Brain pericyte (primary cell): ENCODE results near the gene KIF5C.
A peak's percentile ranks its signal among the peaks of the same experiment; 100 is the strongest.

Experiments
- DNase-seq: peaks from one replicate; pipeline ENCODE4 v3.0.0-alpha.2; 2012; ENCODE audit warnings: low read depth, low spot score

KIF5C gene

DNA sequence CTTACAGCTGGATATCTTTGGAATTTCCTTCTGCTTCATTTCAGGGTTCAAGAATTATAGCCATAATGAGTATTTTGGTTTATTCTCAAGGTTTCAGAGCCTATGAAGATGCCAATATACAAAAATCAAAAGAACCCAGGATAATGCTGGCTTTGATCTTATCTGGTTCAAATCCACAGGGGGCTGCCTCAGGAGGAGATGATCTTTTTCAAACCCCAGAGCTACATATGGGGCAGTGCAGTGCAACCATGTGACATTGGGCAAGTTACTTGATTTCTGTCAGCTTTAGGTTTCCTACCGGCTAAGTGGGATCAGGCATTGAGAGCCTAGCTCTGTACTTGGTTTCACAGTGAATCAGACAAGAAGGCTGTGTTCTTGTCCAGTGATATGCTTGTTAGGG, 140.5 kb downstream of the KIF5C start:
- DNase-seq: no peak

- DNase-seq: no peak
These were observed 141.0 kb downstream of the KIF5C start for GRCh38 chr2:149015926-149016563.

DNA sequence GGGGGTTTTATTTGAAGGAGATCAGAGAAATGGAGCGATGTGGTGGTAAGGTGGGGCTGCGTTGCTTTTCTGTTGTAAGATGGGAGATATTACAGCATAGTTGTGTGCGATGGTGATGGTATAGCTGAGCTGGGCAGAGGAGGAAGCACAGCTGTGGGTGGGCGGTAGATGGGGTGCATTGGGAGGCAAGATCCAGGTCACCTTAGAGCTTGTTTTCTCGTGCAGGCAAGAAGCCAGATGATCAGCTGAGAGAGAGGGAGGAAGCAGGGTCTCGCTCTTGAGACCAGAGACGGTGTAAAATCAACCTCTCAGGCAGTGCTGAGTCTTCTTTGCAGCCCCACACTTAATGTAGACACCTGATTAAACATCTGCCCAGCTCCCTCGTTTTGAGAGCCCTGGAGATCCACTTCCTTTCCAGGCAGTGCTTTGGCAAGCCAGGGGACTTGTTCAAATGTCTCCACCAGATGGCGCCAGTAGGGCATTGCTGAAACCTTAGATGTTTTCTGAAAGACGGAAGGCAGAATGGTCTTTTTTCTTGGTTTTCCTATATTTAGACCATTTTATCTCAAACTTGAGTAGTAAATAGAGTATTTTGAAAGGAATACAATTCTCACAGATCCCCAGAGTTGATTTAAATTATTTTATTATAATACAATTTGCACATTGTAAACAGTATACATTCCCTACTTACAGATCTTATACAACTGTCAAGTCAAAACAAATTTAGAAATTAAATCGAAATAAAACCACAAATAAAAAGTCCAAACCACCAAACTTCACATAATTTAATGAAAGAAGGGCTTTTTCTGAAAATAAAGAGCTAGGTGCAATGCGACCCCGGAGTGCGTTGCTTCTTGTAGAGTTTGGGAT, 142.3 kb downstream of the KIF5C start:
- peak; percentile 13 for DNase-seq

GRCh38 chr2:149018981-149019380, 144.0 kb downstream of the KIF5C start:
- no peak for DNase-seq

GRCh38 chr2:149019768-149020167, 144.7 kb downstream of the KIF5C start:
- DNase-seq: no peak

DNA sequence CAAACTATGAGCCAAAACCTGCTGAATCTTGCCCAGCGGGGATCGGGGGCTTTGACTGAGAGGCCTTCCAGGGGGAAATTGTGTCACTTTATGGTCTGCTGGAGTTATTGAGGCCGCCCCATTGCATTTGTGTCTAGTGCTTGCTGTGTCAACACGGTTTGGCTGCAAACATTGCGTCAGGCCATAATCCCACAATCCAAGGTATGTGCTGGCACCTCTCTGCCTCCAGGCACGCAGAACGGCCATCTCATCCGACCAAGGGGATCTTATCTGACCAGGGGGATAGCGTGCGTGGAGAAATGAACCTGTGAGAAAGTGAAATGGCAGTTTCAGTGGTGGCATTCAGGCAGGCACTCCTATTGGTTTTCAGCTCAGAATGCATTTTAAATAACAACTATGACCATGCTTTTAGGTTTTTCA, 145.4 kb downstream of the KIF5C start:
- DNase-seq: no peak

DNA sequence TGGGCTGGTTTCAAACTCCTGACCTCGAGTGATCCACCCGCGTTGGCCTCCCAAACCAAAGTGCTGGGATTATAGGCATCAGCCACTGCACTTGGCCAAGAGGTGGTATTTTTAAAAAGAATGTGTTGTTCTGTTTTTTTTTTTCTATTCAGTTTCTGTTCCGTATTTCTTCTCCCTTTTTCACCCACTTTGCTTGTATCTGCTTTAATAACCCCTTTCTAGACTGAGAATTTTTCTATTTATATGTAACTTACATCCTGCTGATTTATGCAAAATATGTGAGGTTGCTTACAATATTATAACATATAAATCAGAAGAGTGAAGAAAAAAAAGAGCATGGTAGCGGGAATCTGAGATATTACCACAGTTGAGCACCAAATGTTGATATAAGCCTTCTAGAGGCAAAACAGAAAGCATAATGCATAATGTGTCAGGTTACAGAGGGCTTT, 146.3 kb downstream of the KIF5C start:
- no peak for DNase-seq

DNA sequence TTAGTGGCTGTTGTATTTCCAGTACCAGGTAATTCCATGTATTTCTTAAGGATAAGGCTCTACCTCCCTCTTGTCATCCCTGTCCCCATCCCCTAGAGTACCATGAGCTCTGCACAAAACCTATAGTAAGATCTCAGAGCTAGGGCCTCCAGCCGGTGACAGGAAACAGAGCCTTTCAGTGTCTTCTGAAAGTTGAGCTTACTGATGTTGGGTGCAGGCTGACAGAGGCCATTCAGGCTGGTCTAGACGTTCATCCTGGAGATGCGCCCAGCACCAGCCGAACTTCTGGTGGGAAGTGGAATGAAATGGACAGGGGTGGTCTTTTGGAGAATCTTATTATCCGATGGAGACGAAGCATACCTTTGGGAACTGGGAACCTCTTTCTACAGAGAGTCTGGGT, 146.7 kb downstream of the KIF5C start:
- DNase-seq: no peak

GRCh38 chr2:149023091-149023490, 148.1 kb downstream of the KIF5C start:
- no peak for DNase-seq

DNA sequence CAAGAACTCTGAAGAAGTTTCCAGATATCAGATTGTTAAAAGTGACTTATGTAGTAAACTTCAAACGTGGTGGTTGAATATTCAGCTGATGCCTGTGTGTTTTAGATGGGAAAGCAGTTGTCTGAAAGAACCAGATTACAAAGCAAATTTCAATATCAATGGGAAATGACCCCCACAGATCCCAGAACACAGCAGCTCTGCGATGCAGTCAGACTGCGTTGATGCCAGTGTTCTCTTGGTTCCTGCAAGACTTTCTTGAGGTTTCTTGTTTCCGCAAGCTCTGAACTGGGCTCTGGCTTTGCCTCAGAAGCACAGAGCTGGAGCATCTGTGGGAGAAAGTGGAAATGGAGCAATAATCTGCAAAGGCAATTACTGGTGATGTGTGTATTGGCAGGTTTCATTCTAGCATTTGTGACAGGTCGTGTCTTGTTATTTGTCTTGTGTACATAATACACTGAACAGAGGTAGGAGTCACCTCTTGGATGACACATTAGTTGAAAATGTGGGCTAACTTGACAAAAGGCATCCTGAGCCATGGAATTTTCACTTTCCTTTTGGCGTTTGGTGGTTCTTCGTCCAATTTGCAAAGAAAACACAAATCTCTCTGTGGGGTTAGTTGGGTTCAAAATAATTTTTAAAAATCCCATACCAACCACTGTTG, 152.7 kb downstream of the KIF5C start:
- no peak for DNase-seq

DNA sequence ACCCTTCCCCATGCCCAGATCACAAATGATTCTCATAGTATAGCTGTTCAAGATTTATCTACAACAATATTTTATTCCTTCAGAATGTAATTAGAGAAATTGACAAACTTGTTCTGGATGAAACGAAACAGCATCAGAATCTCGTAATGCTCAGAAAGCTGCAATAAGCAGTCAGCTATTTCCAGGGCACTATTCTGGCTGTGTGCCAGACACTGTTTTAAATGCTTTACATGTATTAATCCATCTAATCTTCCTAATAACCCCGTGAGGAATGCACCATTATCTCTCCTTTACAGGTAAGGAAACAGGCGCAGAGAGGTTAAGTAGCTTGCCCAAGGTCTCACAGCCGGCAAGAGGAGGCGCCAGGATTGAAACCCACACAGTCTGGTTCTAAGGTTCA, 153.3 kb downstream of the KIF5C start:
- DNase-seq: no peak

DNA sequence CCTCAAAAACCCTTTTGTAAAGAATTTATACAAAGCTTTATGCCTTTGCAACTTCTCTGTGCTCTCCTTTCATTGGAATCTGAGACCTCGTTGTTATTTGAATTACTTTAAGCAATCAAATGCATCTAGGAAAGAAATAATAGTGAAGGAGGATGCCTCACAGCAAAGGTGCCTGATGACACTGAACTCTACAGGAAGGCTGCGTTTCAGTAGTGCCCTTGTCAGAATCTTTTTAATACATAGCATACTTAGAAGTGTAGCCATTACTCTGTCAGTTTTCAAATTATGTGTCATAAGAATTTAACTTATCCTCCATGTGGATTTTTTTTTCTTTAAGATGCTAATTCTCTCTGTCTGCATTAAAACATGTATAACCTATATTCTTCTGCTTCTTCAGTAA, 153.9 kb downstream of the KIF5C start:
- no peak for DNase-seq

DNA sequence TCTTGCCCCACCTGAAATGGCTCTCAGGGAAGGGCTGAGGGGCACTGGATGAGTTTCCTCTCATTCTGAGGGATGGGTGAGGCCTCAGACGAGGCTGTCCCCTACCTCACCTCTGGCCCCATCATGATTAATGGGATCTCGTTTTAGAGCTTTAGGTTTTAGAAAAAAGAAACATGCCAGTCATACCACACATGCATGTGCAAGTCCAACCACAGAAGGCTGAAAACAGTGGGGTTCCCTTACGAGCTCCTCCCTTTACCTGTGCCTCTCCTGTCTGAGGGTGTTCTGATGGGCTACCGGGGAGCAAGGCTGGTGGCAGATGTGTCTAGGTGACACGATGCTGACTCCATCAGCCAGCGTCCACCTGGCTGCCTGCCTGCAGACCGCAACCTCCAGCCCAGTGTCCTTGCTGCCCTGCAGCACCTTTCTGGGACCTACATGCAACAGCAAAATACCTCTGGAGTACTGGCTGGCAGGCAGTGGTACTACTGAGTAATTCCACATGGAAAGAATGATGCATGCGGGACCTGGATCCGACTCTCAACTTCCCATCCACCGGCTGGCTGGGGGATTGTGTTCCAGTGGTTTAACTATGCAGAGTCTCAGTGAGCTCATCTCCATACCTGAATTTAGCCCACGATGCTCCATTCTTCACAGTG, 154.4 kb downstream of the KIF5C start:
- no peak for DNase-seq

GRCh38 chr2:149031396-149031795, 156.4 kb downstream of the KIF5C start:
- DNase-seq: no peak

- no peak for DNase-seq
These were observed 158.7 kb downstream of the KIF5C start for GRCh38 chr2:149033716-149034115.

GRCh38 chr2:149034406-149034805, 159.4 kb downstream of the KIF5C start:
- DNase-seq: no peak

DNA sequence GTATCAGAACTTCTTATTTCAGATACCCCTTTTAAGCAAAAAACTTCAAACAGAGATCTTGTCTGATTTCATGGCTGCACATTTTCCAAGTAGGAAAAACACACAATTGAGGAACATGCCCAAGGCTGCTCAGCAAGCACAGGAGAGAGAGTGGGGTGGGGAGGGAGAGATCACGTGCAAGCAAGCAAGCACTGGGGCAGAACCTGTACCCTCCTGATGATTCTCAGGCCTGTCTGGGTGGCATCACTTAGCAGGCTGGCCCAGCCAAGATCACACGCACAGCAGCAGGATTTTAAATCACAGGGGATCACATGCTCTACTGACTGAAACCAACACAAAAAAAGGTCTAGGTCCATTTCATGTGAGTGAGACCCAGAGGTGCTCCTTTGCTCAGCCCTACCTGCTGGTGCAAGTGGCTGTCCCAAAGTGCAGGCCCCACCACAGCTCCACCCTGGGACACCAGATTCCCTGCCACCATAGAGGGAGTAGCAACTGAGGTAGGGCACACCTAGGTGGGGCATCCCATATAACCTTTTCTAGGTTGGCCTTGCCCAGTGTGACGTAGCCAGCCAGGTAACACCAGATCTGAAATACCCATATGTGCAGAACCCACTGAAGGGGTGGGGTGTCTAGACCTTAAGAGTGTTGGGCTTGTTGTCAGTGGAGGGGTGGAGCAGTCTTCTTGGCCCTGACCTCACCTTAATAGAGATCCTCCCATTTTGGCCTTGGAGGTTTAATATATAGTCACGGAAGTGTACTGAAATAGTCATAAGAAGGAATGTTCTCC, 161.7 kb downstream of the KIF5C start:
- no peak for DNase-seq

- DNase-seq: no peak
These were observed 162.8 kb downstream of the KIF5C start for GRCh38 chr2:149037851-149038250.

- no peak for DNase-seq
These were observed 163.6 kb downstream of the KIF5C start, which contains the start of gene LYPD6B for GRCh38 chr2:149038442-149039212. Gene LYPD6B, plus strand, starts transcription at chr2:149038699. Its CDS starts 92,250 bp downstream, at chr2:149130949.

GRCh38 chr2:149039213-149039724, 164.2 kb downstream of the KIF5C start:
- no peak for DNase-seq
